GM19395 (cell line): ENCODE measurements around the gene TELO2.
"Not testable (repeated sequence)": the region's sequence is repeated elsewhere in the genome, so short reads cannot be mapped to it uniquely, and the experiment has no call there.

Experiments
- ATAC-seq: cut with Tn5 transposase; IDR thresholded peaks from one replicate; pipeline ENCODE4 v1.9.1; 2021; ENCODE audit warnings: mild to moderate bottlenecking, moderate library complexity; ENCODE audit not compliant: unreplicated experiment

Gene TELO2

GRCh38 chr16:1457489-1458245, 35.5 kb upstream of the TELO2 start:
- ATAC-seq = no peak

DNA sequence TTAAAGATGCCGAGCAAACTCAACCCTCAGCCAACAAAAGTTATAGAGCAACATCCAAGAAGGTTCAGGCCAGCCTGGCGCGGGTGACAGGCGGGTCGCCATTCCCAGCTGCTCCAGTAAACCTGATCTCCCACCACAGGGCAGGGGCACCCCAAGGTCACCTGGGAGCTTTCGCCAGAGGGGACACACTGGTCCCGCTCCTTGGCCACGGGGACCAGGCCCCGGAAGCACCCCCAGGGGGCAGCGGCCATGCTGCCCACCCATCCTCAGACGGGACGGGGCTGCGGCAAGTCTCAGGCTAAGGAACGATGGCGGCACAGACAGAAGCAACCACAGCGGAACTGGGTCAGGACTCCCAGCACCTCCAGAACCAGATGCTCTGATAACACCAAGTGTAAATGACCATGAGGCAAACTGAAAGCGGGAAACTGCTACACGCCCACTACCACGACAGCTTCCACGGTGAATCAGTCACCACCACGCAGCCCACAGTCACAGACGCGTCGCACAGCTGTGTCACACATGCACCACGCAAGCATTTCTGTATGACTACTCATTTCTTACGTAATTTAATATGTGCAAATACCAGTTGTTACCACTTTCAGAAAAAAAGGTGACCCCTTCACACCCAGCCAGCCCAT, 34.7 kb upstream of the TELO2 start:
- no peak for ATAC-seq

DNA sequence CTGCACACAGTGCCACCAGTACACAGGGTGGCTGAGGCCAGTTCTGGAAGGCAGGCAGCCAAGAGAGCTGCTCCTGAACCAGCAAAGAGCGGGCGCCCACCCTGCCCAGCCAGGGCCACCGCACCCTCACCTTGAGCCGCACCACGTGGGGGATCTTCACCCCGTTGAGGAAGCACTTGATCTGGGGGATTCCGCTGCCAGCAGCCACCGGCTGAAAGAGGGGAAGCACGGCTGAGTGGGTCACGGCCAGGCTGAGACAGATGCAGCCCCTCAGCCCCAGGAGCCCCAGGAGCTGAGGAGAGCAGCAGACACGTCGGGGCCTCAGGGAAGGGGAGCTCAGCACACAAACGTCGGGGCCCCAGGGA, 34.2 kb upstream of the TELO2 start:
- no peak for ATAC-seq

DNA sequence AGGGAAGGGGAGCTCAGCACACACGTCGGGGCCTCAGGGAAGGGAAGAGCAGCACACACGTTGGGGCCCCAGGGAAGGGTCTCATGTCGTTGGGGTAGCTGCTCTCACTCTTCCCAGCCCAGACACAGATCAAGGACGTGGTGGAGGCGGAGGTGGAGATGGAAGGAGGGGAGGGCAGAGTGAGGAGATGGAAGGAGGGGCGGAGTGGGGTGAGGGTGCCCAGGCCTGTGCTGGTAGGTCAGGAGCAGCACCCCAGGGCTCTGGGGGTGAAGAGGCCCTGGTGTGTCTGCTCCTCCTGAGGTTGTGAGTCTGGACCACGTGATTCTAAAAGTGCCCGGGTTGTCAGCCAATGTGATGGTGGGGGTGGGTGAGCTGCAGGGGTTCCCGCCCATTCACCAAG, 33.2 kb upstream of the TELO2 start:
- no peak for ATAC-seq

- no peak for ATAC-seq
Observed at GRCh38 chr16:1460602-1461138, 32.5 kb upstream of the TELO2 start.

GRCh38 chr16:1461146-1461545, 32.0 kb upstream of the TELO2 start:
- ATAC-seq = no peak

DNA sequence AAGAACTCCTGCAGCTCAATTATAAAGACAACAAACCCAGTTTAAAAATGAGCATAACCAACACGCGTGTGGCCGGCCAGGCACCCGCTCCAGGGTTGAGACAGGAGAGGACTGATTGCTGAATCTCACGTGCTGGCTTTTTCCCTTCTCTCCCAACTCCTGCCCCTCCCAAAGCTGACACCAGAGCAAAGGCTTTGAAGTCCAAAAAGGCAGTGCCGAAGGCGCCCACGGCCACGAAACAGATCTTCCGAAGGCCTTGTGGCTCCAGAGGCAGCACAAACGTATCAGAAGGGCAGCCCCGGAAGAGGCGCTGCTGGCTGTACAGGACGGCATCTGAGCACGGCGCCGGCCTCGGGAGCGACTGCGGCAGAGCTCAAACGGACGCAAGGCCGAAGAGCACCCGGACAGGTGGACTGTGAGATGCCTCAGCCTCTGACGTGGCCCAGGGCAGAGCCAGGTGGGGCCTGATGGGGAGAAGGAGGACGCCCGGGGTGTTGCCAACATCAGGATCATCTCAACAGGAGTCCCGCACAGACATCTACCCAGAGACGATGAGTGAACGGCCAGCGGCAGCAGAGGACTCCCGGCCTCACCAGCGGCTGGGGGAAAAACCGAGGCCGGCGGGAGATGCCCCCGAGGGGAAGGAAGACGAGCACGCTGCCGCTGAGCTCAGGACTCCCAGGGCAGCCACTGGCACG, 28.8 kb upstream of the TELO2 start:
- ATAC-seq = no peak

DNA sequence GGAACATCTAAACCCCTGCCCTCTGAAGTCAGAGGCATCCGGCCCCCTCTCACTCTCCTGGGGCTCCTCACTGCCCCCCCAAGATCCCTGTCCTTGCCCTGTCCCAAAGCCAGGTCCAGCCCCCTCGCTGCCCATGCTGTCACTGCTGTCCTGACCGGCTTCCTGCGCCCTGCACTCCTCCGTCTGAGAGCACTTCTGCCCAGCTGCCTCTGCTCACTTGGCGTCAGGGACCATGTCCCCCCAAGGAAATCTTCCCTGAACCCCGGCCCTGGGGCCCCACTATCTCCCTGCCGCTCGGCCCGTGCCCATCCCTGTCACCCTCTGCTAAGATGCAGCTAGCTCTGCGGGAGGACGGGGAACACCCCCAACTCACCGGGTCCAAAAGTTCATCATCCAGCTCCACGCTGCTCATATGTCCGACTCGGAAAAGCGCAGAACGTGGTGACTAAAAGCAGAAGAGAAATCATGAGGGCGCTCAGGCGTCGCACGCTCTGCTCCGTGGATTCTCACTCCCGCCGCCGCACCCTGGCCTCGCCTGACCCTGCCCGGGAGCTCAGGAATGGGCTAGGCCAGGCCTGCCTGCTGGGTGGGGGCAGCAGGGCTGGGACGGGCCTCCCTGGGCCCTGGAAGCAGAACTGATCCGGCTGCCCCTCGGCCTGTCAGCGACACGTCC, 28.1 kb upstream of the TELO2 start:
- ATAC-seq = no peak

DNA sequence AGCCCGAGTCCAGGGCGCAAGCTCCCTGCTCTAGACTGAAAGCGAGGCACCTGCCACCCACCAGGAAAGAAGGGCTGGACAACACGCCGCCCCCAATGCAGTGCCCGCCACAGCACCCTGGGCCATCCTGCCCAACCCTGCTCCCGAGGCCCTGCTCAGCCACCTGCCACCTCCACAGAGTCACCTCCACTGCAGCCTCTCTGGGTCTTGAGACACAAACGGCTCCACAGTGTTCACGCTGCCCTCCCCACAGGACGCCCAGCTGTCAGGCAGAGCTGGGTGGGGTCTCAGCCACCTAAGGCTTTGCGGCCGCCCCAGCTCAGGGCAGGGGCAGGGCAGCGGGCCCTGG, 27.6 kb upstream of the TELO2 start:
- no peak for ATAC-seq

DNA sequence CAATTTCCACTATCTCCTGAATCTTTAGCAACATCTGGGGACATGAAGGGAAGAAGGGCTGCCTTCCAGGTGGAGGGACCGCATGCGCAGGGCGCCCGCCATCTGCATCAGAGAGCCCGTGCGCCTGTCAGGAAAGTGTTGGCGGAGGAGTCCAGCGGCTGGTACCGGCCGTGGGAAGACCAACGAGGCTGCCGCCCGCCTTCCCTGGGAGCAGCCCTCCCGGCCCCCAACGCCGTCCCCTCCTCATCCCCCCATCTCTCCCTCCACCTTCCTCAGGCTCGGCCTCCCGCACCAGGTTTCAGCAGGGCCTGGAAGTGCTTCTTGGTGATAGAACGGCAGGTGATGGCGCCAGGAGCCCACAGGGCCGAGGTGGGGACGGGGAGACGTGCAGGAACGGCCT, 27.1 kb upstream of the TELO2 start:
- ATAC-seq = no peak

- ATAC-seq = no peak
Observed at GRCh38 chr16:1466968-1467521, 26.1 kb upstream of the TELO2 start.

- no peak for ATAC-seq
Observed at GRCh38 chr16:1468426-1468810, 24.7 kb upstream of the TELO2 start.

DNA sequence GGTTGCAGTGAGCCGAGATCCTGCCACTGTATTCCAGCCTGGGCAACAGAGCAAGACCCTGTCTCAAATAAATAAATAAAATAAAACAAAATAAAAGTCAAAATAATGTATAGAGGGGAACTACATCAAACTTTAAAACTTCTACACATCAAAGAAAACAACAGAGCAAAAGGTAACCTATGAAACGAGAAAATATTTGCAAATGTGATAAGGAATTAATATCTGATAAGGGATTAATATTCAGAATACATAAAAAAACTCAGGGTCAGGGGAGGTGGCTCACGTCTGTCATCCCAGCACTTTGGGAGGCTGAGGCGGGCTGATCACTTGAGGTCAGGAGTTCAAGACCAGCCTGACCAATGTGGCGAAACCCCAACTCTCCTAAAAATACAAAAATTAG, 24.0 kb upstream of the TELO2 start:
- ATAC-seq = not testable (repeated sequence)

GRCh38 chr16:1469693-1470201, 23.4 kb upstream of the TELO2 start:
- no peak for ATAC-seq

GRCh38 chr16:1470481-1471251, 22.5 kb upstream of the TELO2 start:
- ATAC-seq = no peak

DNA sequence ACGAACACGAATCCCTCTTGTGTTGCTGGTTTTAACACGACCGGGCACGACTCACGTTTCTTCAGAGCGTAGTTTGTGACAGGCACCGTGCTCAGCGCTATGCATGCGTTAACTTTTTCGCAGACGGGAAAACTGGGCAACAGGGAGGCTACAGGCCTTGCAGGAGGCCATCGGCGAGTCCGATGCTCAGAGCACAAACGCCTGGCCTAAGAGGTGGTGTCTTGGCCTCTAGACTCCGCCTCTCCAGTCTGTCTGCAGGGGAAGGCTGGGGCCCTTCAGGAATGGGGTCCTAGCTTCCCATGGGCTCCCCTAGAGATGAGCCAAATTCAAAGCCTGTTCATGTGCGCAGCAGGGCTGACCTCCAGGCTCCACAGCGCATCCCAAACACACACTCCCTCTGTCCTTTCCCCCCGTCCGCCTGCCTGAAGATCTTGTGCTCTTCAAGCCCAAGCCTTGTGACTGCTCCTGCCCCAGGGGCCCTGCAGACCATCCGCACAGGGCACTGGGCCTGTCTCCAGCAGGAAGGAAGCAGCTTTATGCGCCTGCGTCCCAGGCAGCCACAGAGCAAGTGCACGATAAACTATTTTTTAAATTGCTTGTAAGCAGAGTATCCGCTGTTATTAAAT, 21.5 kb upstream of the TELO2 start:
- no peak for ATAC-seq

- ATAC-seq = no peak
Observed at GRCh38 chr16:1472974-1473373, 20.2 kb upstream of the TELO2 start.

DNA sequence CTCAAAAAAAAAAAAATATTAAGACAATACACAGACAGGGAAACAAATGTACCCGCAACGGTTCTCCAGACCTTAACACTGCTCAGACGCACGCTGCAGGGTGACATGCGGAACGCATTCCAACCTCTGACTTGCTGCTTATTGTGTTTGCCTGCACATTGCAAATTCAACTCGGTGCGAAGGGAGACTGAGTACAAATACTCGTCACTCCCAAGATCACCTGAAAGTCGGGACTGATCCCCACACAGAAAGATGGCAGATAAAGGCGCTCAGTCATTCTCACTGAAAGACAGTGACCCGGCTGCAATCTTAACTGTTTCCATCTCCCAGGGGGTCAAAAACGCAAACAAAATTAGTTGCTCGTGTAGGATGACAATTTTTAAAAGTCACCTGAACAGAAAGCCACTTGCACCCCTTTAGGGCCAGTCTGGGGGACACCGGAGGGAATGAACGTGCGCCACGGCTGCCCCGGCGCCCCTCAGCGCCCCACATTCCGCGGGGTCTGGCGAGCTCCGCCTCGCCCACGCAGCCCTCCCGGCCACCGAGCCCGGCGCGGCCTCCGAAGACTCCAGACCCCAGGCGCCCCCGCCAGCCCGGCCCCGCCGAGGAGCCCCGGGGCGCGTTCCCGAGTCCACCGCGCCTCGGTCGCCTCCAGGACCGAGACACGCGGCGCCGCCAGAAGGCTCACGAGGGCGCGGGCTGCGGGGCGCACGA, 18.9 kb upstream of the TELO2 start:
- ATAC-seq = peak; percentile 20
